Pancreas (tissue), 10 donors: ENCODE measurements around the gene CDK6. TPM values are rescaled to one million over a fixed set of nuclear protein-coding genes. Genes with fewer than 3 reads are reported as not detected.

Experiments used
- ATAC-seq, 4 donors: fragments of 200-7000 bp; cut with Tn5 transposase; one replicate each; pipeline versions ENCODE4 v1.8.0 to v1.9.1; 2020; ENCODE audit warnings: mild to moderate bottlenecking in 4 of 4, moderate library complexity in 4 of 4
- DNase-seq, 6 donors: peaks; one replicate each; pipeline ENCODE4 v3.0.0-alpha.2; 2020
- FAIRE-seq: peaks from 2 replicates; lab custom pipeline; 2012; peaks lifted over from hg19 to GRCh38; lab: Jason Lieb, UNC
- H3K27ac ChIP-seq, 4 donors: fragments of 200-600 bp; sonication (generic); 1 replicate in 3 of 4; 2 replicates in 1 of 4; pipeline versions ENCODE4 v1.5.0 to v1.8.0; 2020
- H3K27me3 ChIP-seq, 4 donors: fragments of 200-600 bp; one replicate each; pipeline ENCODE4 v1.8.0; 2021
- H3K36me3 ChIP-seq, 3 donors: fragments of 200-600 bp; sonication (generic) in 1 of 3; one replicate each; pipeline versions ENCODE4 v1.5.0 to v1.8.0; 2020 to 2021
- H3K4me1 ChIP-seq, 3 donors: fragments of 200-600 bp; one replicate each; pipeline ENCODE4 v1.8.0; 2021
- H3K4me3 ChIP-seq, 4 donors: fragments of 200-600 bp; sonication (generic) in 2 of 4; one replicate each; pipeline versions ENCODE4 v1.5.0 to v1.8.0; 2020 to 2021
- H3K9me3 ChIP-seq, 4 donors: fragments of 200-600 bp; one replicate each; pipeline ENCODE4 v1.8.0; 2021
- WGBS, 2 donors: extraction: QIAGEN DNeasy Blood & Tissue Kit; methylation state at CpG; one replicate each; pipeline ENCODE4 v1.1.7; 2013; 5-methylcytosine and 5-hydroxymethylcytosine counted together
- intact Hi-C, 3 donors: fragments of 100-400 bp; cut with DNase I; formaldehyde crosslinking; loops; one replicate each; pipeline versions ENCODE4 v1.11.1 to v1.14.2; 2022
- polyA plus RNA-seq, 2 donors: library from polyadenylated mRNA; stranded (reverse); fragments of 200-250 nt; gene quantifications; one replicate each; pipeline ENCODE4 v1.2.3, GENCODE V29; 2013
- total RNA-seq, 6 donors: library from RNA; stranded (reverse); fragmentation: NEBNext Ultra II Directional in 4 of 6; extraction: Animal tissue kit (Norgen Biotek cat#: 25700) in 4 of 6; gene quantifications; one replicate each; pipeline versions ENCODE4 v1.2.1 to v1.2.4, GENCODE V29; 2021 to 2023
- TF ChIP-seq, protein P1 (sequence below), 4 donors: fragments of 200-600 bp; sonication (generic) in 3 of 4; IDR thresholded peaks; one replicate each; pipeline versions ENCODE4 v1.5.0 to v1.8.0; 2021; ENCODE audit warnings: antibody characterized with exemption in 4 of 4
- donor health status: healthy with polysubstance abuse.
- donor health status: DM: no; HTN: no; CAD: no; lungs with moderate emphysema.
- donor health status: DM: no; HTN: no; CAD: no.
- donor health status: control.
- donor health status: control.
- donor health status: Bipolar disorder and iron deficiency.
- donor health status: DM: yes; HTN: yes; CAD: no.
- donor health status: DM: no; HTN: no; CAD: no.
- donor health status: DM: no; HTN: no; CAD: no.
- donor health status: DM: yes; HTN: yes; CAD: no.

The CDK6 gene
- total and polyA plus RNA-seq, 8 donors: 2.4 to 33.4 (median 18.7) TPM

DNA sequence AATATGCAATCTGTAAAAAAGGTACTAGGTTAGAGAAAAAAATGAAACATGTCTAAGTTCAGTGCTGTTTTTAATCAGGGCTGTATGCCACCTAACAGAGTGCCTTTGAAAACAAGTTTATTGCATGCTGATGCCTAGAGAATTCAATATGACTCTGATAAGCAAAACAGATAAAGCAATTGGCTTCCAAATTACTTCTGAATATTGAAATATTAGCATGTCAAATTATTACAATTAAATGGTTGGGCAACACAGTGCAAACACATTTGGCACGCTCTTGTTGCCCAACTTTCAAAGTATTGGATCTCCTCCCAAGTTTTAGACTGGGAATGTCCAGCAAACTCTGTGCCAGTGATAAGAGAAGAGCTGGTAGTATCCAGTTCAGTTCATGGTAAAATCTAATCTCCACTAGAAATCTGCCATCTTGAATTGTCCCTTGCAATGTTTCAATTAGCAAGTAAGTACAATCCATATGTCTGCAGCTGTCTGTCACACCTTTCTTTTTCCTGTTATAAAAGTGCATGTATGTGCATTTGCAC is 181.0 kb downstream of the CDK6 start:
- DNase-seq (no peak), ATAC-seq (peak in 3 of 4 donors; percentile 45 to 65 (median 47)), FAIRE-seq (no peak)
- TF ChIP-seq, protein P1, sequence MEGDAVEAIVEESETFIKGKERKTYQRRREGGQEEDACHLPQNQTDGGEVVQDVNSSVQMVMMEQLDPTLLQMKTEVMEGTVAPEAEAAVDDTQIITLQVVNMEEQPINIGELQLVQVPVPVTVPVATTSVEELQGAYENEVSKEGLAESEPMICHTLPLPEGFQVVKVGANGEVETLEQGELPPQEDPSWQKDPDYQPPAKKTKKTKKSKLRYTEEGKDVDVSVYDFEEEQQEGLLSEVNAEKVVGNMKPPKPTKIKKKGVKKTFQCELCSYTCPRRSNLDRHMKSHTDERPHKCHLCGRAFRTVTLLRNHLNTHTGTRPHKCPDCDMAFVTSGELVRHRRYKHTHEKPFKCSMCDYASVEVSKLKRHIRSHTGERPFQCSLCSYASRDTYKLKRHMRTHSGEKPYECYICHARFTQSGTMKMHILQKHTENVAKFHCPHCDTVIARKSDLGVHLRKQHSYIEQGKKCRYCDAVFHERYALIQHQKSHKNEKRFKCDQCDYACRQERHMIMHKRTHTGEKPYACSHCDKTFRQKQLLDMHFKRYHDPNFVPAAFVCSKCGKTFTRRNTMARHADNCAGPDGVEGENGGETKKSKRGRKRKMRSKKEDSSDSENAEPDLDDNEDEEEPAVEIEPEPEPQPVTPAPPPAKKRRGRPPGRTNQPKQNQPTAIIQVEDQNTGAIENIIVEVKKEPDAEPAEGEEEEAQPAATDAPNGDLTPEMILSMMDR (IDR thresholded peaks at IDR 0.05): no peak
- Histone ChIP-seq H3K27ac (no peak overlapping the region), H3K4me3 (no peak overlapping the region), H3K36me3 (no peaks in the 10 kb centered on the region), H3K4me1 (no peaks in the 10 kb centered on the region), H3K9me3 (no peaks in the 10 kb centered on the region), H3K27me3 (no peaks in the 10 kb centered on the region)
- intact Hi-C loops: no loop called here
- 22 to 29% methylated on average over 1 of the region's 1 CpG for WGBS, 2 donors

DNA sequence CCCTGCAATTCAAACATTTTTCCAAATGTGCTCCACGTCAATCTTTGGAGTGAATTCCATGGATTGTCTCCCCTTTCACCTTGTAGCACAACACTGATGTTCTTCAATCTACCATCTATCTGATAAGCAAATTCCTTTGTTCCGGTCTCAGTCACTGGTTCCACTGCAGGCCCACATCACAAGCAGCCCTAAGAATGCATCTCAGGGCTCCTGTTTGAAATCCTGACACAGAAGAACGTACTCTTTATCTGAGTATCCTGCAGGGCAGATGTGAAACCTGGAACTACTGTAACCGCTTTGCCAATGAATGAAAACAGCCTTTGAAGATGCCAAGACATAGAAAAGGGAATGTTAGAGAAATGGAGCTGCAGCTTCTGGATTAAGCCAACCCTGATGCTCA is 183.2 kb downstream of the CDK6 start:
- no peak for FAIRE-seq
- Histone ChIP-seq H3K27me3 (no peaks in the 10 kb centered on the region), H3K27ac (no peak overlapping the region), H3K9me3 (no peaks in the 10 kb centered on the region), H3K4me1 (no peaks in the 10 kb centered on the region), H3K4me3 (no peak overlapping the region), H3K36me3 (no peaks in the 10 kb centered on the region)
- TF ChIP-seq, protein P1 (IDR thresholded peaks at IDR 0.05): no peak
- ATAC-seq: no peak
- 88 to 90% methylated on average over 4 of the region's 4 CpGs for WGBS, 2 donors
- no peak for DNase-seq
- intact Hi-C loops: no loop called here

DNA sequence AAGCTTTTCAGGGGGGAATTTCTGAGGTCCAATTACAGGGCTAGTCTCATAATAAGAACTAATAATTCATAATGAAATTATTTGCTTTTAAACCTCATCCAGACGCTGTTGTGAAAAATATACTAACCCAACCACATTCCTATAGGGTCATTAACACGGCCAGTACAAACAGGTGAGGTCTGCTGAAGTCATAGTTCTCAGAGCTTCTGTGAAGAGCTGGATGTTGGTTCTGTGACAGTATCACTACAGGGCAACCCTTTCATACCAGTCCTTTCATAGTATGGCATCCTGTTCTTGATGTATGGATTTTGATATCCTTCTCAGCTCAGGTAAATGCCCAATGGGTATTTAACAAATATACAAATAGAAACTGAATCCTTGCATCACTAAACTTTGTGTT is 183.8 kb downstream of the CDK6 start:
- no peaks in the 10 kb centered on the region for H3K36me3 ChIP-seq
- intact Hi-C loops: no loop called here
- no peak for DNase-seq
- TF ChIP-seq, protein P1 (IDR thresholded peaks at IDR 0.05): no peak
- peak in 2 of 4 donors; percentile 34 to 44 for ATAC-seq
- no peak overlapping the region for H3K27ac ChIP-seq
- H3K4me3 ChIP-seq: no peak overlapping the region
- H3K9me3 ChIP-seq: no peaks in the 10 kb centered on the region
- 52 to 56% methylated on average over 2 of the region's 2 CpGs for WGBS, 2 donors
- no peaks in the 10 kb centered on the region for H3K4me1 ChIP-seq
- no peak for FAIRE-seq
- no peaks in the 10 kb centered on the region for H3K27me3 ChIP-seq

DNA sequence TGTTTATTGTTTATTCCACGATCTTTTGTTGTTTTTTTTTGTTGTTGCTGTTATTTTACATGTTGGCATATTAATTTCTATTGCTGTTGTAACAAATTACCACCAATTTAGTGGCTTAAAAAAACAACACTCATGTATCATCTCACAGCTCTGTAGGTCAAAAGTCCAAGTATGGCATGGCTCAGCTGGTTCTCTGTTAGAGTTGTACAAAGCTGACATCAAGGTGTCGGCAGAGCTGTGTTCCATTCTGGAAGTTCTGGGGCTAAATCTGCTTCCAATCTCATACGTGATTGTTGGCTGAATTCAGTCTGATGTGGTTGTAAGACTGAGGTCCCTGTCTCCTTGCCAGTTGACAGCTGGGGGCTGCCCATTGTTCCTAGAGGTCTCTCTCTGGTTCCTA is 186.0 kb downstream of the CDK6 start:
- DNase-seq (no peak), ATAC-seq (no peak), FAIRE-seq (no peak)
- 86% methylated on average over 3 of the region's 3 CpGs for WGBS, 2 donors
- H3K4me1 ChIP-seq: no peaks in the 10 kb centered on the region
- H3K27ac ChIP-seq: no peak overlapping the region
- H3K36me3 ChIP-seq: no peaks in the 10 kb centered on the region
- intact Hi-C loops: no loop called here
- no peak overlapping the region for H3K4me3 ChIP-seq
- H3K27me3 ChIP-seq: no peaks in the 10 kb centered on the region
- TF ChIP-seq, protein P1 (IDR thresholded peaks at IDR 0.05): no peak
- H3K9me3 ChIP-seq: no peaks in the 10 kb centered on the region

DNA sequence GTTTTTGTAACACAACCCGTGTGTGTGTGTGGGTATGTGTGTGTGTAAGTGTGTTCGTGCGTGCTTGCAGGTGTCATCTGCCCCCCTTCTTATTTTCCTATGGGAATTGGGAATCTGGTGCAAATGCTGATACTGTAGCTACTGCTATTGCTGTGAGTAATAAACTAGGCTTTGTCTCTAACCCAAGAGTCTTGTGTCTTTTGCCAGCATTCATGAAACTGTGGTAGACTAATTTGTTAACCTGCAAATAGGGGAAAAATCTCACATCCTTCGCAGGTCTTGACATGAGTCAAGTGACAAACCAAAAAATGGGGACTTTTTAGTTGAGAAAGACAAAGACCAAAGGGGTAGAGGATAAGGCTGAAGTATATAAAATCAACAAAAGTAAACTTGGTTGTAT is 188.3 kb downstream of the CDK6 start:
- DNase-seq (no peak), FAIRE-seq (no peak), ATAC-seq (no peak)
- H3K27ac ChIP-seq: no peak overlapping the region
- TF ChIP-seq, protein P1 (IDR thresholded peaks at IDR 0.05): no peak
- no peak overlapping the region for H3K4me3 ChIP-seq
- H3K36me3 ChIP-seq: no peaks in the 10 kb centered on the region
- no peaks in the 10 kb centered on the region for H3K9me3 ChIP-seq
- intact Hi-C loops: no loop called here
- 84 to 93% methylated on average over 4 of the region's 4 CpGs for WGBS, 2 donors
- no peaks in the 10 kb centered on the region for H3K27me3 ChIP-seq
- no peaks in the 10 kb centered on the region for H3K4me1 ChIP-seq
